ENCODE measurements around the gene SEPSECS. TPM values are rescaled to one million over a fixed set of nuclear protein-coding genes. Genes with fewer than 3 reads are reported as not detected.

Gene SEPSECS
- total and polyA plus RNA-seq, 2 of the 13 experiments (the other 11 are each of a cell fraction or from before 2014, with no cell fraction given): 9.4 to 14.3 TPM

DNA sequence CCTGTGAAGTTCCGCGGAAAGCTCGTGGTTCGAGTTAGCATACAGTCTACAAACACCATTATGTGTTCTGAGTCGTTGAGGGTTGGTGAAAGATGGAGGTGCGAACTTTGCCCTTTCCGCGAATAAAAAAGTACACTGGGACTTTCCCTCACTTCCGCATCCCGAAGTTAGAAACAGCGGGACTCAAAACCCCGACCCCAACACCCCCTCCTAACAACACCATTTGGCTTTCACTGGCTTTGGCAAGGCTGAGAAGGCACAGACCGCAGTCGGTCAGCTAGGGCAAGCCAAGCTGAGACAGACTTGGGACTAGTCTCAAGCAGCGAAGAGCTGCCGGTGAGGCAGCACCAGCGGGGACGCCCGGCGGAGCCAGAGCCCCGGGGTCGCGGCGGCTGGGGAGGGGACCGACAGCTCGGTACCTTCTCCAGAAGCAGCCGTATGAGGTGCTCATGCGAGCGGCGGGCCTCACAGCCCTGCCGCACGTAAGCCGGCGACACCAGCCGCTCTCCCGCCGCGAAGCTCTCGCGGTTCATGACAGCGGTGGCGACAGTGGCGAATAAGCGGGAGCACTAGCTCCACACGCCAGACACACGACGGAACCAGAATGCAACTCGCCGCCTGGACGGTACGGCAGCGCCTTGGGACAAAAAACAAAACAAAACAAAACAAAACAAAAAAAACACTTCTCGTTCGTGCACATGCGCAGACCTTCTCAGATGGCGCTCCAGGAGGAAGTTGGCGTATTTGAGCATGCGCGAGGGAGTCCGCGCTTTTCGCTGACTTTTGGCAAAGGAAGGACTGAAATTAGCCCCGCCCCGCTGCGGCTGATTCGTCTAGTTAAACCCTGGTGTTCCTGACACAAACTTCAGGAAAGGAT is at the start of gene SEPSECS (continued):
- TF ChIP-seq, protein P1, sequence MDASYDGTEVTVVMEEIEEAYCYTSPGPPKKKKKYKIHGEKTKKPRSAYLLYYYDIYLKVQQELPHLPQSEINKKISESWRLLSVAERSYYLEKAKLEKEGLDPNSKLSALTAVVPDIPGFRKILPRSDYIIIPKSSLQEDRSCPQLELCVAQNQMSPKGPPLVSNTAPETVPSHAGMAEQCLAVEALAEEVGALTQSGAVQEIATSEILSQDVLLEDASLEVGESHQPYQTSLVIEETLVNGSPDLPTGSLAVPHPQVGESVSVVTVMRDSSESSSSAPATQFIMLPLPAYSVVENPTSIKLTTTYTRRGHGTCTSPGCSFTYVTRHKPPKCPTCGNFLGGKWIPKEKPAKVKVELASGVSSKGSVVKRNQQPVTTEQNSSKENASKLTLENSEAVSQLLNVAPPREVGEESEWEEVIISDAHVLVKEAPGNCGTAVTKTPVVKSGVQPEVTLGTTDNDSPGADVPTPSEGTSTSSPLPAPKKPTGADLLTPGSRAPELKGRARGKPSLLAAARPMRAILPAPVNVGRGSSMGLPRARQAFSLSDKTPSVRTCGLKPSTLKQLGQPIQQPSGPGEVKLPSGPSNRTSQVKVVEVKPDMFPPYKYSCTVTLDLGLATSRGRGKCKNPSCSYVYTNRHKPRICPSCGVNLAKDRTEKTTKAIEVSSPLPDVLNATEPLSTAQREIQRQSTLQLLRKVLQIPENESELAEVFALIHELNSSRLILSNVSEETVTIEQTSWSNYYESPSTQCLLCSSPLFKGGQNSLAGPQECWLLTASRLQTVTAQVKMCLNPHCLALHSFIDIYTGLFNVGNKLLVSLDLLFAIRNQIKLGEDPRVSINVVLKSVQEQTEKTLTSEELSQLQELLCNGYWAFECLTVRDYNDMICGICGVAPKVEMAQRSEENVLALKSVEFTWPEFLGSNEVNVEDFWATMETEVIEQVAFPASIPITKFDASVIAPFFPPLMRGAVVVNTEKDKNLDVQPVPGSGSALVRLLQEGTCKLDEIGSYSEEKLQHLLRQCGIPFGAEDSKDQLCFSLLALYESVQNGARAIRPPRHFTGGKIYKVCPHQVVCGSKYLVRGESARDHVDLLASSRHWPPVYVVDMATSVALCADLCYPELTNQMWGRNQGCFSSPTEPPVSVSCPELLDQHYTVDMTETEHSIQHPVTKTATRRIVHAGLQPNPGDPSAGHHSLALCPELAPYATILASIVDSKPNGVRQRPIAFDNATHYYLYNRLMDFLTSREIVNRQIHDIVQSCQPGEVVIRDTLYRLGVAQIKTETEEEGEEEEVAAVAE (CRISPR knock-in tag; IDR thresholded peaks at IDR 0.05; ENCODE audit: borderline replicate concordance): peak; percentile 61; the same call in 1 of the 2 replicates
- TF ChIP-seq, protein P2, sequence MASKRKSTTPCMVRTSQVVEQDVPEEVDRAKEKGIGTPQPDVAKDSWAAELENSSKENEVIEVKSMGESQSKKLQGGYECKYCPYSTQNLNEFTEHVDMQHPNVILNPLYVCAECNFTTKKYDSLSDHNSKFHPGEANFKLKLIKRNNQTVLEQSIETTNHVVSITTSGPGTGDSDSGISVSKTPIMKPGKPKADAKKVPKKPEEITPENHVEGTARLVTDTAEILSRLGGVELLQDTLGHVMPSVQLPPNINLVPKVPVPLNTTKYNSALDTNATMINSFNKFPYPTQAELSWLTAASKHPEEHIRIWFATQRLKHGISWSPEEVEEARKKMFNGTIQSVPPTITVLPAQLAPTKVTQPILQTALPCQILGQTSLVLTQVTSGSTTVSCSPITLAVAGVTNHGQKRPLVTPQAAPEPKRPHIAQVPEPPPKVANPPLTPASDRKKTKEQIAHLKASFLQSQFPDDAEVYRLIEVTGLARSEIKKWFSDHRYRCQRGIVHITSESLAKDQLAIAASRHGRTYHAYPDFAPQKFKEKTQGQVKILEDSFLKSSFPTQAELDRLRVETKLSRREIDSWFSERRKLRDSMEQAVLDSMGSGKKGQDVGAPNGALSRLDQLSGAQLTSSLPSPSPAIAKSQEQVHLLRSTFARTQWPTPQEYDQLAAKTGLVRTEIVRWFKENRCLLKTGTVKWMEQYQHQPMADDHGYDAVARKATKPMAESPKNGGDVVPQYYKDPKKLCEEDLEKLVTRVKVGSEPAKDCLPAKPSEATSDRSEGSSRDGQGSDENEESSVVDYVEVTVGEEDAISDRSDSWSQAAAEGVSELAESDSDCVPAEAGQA (IDR thresholded peaks at IDR 0.05; ENCODE audit: low read depth): 0 out of 2 replicates have a peak, but pooled peaks have one; percentile 14
- TF ChIP-seq, protein P2 (CRISPR knock-in tag; IDR thresholded peaks at IDR 0.05; ENCODE audit: borderline replicate concordance): peak; percentile 35; the same call in 1 of the 2 replicates
- no peak; the same call in 1 of the 2 replicates for TF ChIP-seq ZFP1 (CRISPR knock-in tag; IDR thresholded peaks at IDR 0.05)
- TF ChIP-seq ARNT2 (CRISPR knock-in tag; IDR thresholded peaks at IDR 0.05; ENCODE audit: low read depth): peak; percentile 62; the same call in 1 of the 2 replicates
- TF ChIP-seq ZIK1 (CRISPR knock-in tag; IDR thresholded peaks at IDR 0.05; ENCODE audit: borderline replicate concordance, low read depth): no peak
- TF ChIP-seq HOXA9 (CRISPR knock-in tag; IDR thresholded peaks at IDR 0.05; ENCODE audit: borderline replicate concordance): no peak
- TF ChIP-seq U2AF2 (IDR thresholded peaks at IDR 0.05; ENCODE audit: low read depth, low read length): no peak
- TF ChIP-seq, protein P3, sequence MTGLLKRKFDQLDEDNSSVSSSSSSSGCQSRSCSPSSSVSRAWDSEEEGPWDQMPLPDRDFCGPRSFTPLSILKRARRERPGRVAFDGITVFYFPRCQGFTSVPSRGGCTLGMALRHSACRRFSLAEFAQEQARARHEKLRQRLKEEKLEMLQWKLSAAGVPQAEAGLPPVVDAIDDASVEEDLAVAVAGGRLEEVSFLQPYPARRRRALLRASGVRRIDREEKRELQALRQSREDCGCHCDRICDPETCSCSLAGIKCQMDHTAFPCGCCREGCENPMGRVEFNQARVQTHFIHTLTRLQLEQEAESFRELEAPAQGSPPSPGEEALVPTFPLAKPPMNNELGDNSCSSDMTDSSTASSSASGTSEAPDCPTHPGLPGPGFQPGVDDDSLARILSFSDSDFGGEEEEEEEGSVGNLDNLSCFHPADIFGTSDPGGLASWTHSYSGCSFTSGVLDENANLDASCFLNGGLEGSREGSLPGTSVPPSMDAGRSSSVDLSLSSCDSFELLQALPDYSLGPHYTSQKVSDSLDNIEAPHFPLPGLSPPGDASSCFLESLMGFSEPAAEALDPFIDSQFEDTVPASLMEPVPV (CRISPR knock-in tag; IDR thresholded peaks at IDR 0.05): no peak
- peak; percentile 27 for TF ChIP-seq ZNF629 (CRISPR knock-in tag; conservative IDR thresholded peaks at IDR 0.05)
- TF ChIP-seq ZNF75D (CRISPR knock-in tag; IDR thresholded peaks at IDR 0.05; ENCODE audit: borderline replicate concordance): no peak
- TF ChIP-seq KDM2A (CRISPR knock-in tag; IDR thresholded peaks at IDR 0.05; ENCODE audit: borderline replicate concordance, low read depth): peak; percentile 85
- TF ChIP-seq GFI1 (CRISPR knock-in tag; IDR thresholded peaks at IDR 0.05; ENCODE audit: borderline replicate concordance): peak; percentile 12; the same call in 1 of the 2 replicates
- TF ChIP-seq, protein P4, sequence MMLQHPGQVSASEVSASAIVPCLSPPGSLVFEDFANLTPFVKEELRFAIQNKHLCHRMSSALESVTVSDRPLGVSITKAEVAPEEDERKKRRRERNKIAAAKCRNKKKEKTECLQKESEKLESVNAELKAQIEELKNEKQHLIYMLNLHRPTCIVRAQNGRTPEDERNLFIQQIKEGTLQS (CRISPR knock-in tag; IDR thresholded peaks at IDR 0.05): 0 out of 2 replicates have a peak, but pooled peaks have one; percentile 32
